Measurements from ENCODE around the gene DNAI4. TPM values are rescaled to one million over a fixed set of nuclear protein-coding genes. Genes with fewer than 3 reads are reported as not detected.

Gene DNAI4
- polyA plus RNA-seq, 1 donor (not counting 4 experiments of a cell fraction or from before 2014, with no cell fraction given) = 4.1 TPM

DNA sequence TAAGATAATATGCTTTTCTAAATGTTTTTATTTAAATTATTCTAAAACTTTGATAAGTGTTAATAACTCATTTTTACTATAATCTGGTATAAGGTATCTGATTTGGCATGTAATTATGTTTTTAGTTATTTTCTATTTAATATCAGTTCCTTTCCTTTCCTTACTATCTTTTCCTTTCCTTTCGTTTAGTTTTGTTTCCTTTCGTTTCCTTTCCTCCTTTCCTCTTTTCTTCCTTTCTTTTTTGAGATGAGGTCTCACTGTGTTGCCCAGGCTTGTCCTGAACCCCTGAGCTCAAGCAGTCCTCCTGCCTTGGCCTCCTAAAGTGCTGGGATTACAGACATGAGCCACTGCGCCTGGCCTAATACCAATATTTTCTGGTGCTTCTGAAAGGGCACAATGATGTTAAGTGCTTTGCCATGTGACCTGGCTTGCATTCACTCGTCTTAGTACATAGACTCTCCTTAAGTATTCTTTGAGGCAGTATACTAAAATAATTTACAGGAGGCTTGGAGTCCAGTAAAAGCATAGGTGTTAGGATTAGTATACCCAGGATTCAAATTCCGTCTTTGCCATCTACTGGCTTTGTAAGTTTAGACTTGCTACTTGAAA is 18.8 kb upstream of the DNAI4 start:
- Histone ChIP-seq H3K9ac (ENCODE audit: control insufficient read depth, extremely low read depth, insufficient read depth, low read length) (no peak overlapping the region), H3K9me1 (ENCODE audit: control insufficient read depth, extremely low read depth, insufficient read depth, low read length) (no peaks in the 10 kb centered on the region), H3K27ac (ENCODE audit: control insufficient read depth, insufficient read depth, low read length) (peak overlapping the region; percentile 80), H3K79me2 (ENCODE audit: control insufficient read depth, insufficient read depth, low read length) (peaks cover 79% of the 10 kb centered on the region), H3K36me3 (ENCODE audit: control insufficient read depth in 2 of 2, extremely low read depth in 1 of 2, insufficient read depth in 2 of 2, low read length in 2 of 2) (peaks cover 4 to 22% of the 10 kb centered on the region in 2 experiments), H3K9me3 (ENCODE audit: control insufficient read depth, low read depth, low read length) (no peaks in the 10 kb centered on the region), H3K4me3 (ENCODE audit: control insufficient read depth in 2 of 3, extremely low read depth in 1 of 3, insufficient read depth in 2 of 3, low read depth in 1 of 3, low read length in 3 of 3) (no peak overlapping the region), H3K4me2 (ENCODE audit: control insufficient read depth, extremely low read depth, insufficient read depth, low read depth, low read length) (no peak overlapping the region), H3K27me3 (ENCODE audit: control insufficient read depth, extremely low read depth, insufficient read depth, low read length) (no peaks in the 10 kb centered on the region), H4K20me1 (ENCODE audit: control insufficient read depth, extremely low read depth, insufficient read depth, low read length) (no peaks in the 10 kb centered on the region), H2AFZ (ENCODE audit: control insufficient read depth, low read length) (no peak overlapping the region), H3K4me1 (ENCODE audit: control insufficient read depth, extremely low read depth, insufficient read depth, low read length) (peaks cover 19% of the 10 kb centered on the region)
- DNase-seq (ENCODE audit: low read depth, low spot score) = no peak
- no peak for TF ChIP-seq EZH2 (IDR thresholded peaks at IDR 0.05; ENCODE audit: low read length)
- TF ChIP-seq, protein P1, sequence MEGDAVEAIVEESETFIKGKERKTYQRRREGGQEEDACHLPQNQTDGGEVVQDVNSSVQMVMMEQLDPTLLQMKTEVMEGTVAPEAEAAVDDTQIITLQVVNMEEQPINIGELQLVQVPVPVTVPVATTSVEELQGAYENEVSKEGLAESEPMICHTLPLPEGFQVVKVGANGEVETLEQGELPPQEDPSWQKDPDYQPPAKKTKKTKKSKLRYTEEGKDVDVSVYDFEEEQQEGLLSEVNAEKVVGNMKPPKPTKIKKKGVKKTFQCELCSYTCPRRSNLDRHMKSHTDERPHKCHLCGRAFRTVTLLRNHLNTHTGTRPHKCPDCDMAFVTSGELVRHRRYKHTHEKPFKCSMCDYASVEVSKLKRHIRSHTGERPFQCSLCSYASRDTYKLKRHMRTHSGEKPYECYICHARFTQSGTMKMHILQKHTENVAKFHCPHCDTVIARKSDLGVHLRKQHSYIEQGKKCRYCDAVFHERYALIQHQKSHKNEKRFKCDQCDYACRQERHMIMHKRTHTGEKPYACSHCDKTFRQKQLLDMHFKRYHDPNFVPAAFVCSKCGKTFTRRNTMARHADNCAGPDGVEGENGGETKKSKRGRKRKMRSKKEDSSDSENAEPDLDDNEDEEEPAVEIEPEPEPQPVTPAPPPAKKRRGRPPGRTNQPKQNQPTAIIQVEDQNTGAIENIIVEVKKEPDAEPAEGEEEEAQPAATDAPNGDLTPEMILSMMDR (optimal IDR thresholded peaks at IDR 0.05 in 1 of 3, IDR thresholded peaks at IDR 0.05 in 1 of 3, conservative IDR thresholded peaks at IDR 0.05 in 1 of 3; ENCODE audit: extremely low read depth in 1 of 3, insufficient read depth in 2 of 3, low read length in 3 of 3) = no peak
- dilution Hi-C loops (cut with MboI; ENCODE audit: extremely low pct_ligation_motif_present, low sequenced_read_pairs) = no loop called here
- no peak for FAIRE-seq

DNA sequence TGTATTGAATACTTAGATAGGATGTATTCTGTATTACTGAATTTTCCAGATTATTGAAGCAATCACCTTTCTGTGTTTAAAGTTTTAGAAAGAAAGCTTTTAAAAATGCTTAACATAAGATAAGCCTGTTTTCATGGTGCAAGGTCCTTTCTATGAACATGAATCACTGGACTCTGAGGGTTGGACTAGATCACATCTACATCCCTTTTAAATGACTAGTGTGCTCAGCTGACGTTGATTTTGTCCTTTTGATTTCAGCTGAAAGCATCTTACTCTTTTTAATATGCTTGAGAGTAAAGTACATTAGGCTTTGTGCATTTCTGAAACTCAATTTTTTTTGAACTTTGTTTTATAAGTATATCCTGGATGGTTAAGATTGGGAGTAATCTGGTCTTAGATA is 16.3 kb upstream of the DNAI4 start:
- H3K79me2 ChIP-seq (ENCODE audit: control insufficient read depth, insufficient read depth, low read length) = peaks cover 83% of the 10 kb centered on the region
- dilution Hi-C loops (cut with MboI; ENCODE audit: extremely low pct_ligation_motif_present, low sequenced_read_pairs) = no loop called here
- H3K9ac ChIP-seq (ENCODE audit: control insufficient read depth, extremely low read depth, insufficient read depth, low read length) = no peak overlapping the region
- H3K4me3 ChIP-seq (ENCODE audit: control insufficient read depth in 2 of 3, extremely low read depth in 1 of 3, insufficient read depth in 2 of 3, low read depth in 1 of 3, low read length in 3 of 3) = no peak overlapping the region
- no peaks in the 10 kb centered on the region for H3K9me3 ChIP-seq (ENCODE audit: control insufficient read depth, low read depth, low read length)
- DNase-seq (ENCODE audit: low read depth, low spot score) (no peak), FAIRE-seq (no peak)
- no peak overlapping the region for H3K27ac ChIP-seq (ENCODE audit: control insufficient read depth, insufficient read depth, low read length)
- TF ChIP-seq, protein P1 (optimal IDR thresholded peaks at IDR 0.05 in 1 of 3, IDR thresholded peaks at IDR 0.05 in 1 of 3, conservative IDR thresholded peaks at IDR 0.05 in 1 of 3; ENCODE audit: extremely low read depth in 1 of 3, insufficient read depth in 2 of 3, low read length in 3 of 3) = no peak
- no peak for TF ChIP-seq EZH2 (IDR thresholded peaks at IDR 0.05; ENCODE audit: low read length)
- H3K4me1 ChIP-seq (ENCODE audit: control insufficient read depth, extremely low read depth, insufficient read depth, low read length) = peaks cover 34% of the 10 kb centered on the region
- peaks cover 0 to 11% of the 10 kb centered on the region in 2 experiments for H3K36me3 ChIP-seq (ENCODE audit: control insufficient read depth in 2 of 2, extremely low read depth in 1 of 2, insufficient read depth in 2 of 2, low read length in 2 of 2)
- no peaks in the 10 kb centered on the region for H3K27me3 ChIP-seq (ENCODE audit: control insufficient read depth, extremely low read depth, insufficient read depth, low read length)
- no peaks in the 10 kb centered on the region for H4K20me1 ChIP-seq (ENCODE audit: control insufficient read depth, extremely low read depth, insufficient read depth, low read length)
- H2AFZ ChIP-seq (ENCODE audit: control insufficient read depth, low read length) = no peak overlapping the region
- H3K9me1 ChIP-seq (ENCODE audit: control insufficient read depth, extremely low read depth, insufficient read depth, low read length) = no peaks in the 10 kb centered on the region
- no peak overlapping the region for H3K4me2 ChIP-seq (ENCODE audit: control insufficient read depth, extremely low read depth, insufficient read depth, low read depth, low read length)
